Umbilical cord (tissue), 2 donors: ENCODE results near the gene CRTAP. TPM values are rescaled to one million over a fixed set of nuclear protein-coding genes. Genes with fewer than 3 reads are reported as not detected.
"Not testable (repeated sequence)": the region's sequence is repeated elsewhere in the genome, so short reads cannot be mapped to it uniquely, and the experiment has no call there.

Source experiments
- DNase-seq: peaks from one replicate; pipeline ENCODE4 v3.0.0-alpha.2; 2015; ENCODE audit warnings: low spot score
- total RNA-seq: library from RNA; depleted of rRNA; stranded (reverse); fragments of >200 nt; gene quantifications from one replicate; pipeline ENCODE4 v1.2.3, GENCODE V29; 2014; ENCODE audit warnings: low replicate concordance; ENCODE audit not compliant: insufficient read depth

Gene CRTAP
- total RNA-seq, 1 donor from 2014 or later: 221 TPM

DNA sequence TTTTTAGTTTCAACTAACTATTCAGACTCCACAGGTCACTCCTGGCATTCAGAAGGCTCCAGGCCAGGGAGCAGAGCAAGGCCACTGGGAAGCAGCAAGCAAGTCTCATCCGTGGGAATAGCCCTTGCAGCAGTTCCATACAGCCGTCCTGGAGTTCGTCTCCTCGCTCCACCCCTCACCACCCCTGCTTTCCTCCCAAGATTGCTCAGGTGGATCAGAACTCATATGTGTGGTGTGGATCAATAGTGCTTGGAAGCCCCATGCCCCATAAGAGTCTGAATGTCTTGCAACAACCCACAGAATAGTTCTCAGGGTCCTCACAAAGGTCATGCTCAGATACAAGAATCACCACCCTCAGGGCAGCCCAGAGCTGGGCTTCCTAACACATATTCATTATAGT, 60.3 kb downstream of the CRTAP start:
- no peak for DNase-seq

DNA sequence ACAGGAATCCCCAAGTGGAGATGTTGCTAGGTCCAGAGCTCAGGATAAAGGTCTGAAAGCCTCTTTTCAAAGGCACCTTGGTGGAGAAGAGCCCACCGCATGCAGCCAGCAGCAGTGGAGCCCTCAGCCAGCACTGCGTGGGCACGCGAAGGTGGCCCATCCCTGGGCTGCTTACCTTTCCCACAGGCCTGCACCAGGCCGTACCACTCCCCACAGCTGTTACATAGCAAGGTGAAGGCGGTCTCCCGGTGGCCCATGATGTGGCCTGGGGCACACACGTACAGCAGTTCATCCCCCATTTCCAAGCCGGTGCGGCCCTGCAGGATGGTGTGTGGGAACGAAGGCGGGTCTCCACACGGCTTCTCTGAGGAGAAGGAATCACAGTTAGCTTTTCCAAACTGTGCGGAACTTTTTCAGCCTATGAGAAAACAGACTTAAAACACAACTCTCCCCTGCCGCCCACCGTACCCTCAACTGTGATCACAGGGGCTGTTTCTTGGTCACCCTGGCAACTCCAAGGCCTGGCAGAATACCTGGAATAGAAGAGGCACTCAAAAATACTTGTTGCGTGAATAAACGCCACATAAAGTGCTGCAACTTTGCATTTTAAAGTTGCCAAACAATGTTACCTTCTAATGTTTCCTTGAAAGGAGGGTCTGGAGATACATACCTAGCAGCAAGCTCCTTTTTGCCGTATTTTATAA, 61.0 kb downstream of the CRTAP start:
- DNase-seq: no peak

DNA sequence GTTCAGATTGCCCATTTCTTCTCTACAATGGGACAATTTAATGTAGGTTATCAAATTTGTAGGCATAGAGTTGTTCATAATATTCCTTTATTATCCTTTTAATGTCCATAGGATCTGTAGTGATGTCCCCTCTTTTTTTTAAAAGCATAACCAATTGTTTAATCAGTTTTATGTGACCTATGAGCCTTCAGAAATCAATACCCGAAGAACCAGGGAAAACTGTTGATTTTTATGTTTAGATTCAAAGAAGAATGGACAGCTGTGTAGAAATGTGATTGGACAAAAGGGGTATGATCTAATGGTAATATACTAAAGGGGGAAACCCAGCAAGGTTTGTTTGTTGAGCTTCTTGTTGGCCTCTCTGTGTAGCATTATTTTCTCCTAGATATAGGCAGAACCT, 65.3 kb downstream of the CRTAP start:
- no peak for DNase-seq

DNA sequence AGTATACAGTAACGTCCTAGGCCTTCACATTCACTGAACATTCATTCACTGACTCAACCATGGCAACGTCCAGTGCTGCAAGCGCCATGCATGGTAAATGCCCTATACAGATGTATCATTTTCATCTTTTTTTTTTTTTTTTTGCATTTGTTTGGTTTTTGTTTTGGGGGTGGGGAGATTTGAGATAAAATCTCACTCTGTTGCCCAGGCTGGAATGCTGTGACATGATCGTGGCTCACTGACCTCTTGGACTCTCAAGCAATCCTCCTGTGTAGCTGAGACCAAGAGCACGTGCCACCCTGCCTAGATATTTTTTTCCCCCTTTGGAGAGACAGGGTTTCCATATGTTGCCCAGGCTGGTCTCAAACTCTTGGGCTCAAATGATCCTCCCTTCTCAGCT, 67.4 kb downstream of the CRTAP start:
- no peak for DNase-seq

DNA sequence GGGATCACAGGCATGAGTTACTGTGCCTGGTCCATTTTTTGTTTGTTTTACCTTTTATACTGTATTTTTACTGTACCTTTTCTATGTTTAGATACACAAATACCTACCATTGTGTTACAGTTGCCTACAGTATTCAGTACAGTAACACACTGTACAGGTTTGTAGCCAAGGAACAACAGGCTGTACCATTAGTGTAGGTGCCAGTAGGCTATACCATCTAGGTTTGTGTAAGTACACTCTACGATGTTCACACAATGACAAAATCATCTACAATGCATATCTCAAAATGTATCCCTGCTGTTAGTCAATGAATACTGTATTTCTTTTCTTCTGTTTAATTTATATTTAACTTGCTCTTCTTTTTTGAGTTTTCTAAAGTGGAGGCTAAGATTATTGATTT, 67.8 kb downstream of the CRTAP start:
- not testable (repeated sequence) for DNase-seq

DNA sequence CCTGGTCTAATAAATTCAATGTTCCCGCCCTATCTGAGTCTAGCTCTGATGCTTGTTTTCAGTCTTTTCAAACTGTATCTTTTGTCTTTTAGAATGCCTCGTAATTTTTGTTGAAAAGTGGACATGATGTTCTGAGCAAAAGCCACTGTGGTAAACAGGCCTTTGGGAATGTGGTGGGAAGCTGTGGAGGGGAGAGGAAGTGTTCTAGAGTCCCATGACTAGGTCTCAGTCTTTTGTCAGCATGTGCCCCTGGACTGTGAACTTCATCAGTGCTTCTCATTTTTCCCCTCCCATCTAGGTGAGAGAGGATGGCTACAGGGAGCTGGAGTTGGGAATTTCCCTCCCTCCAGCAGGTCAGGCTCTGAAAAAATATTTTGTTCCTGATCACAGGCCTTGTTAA, 71.0 kb downstream of the CRTAP start:
- DNase-seq: no peak

DNA sequence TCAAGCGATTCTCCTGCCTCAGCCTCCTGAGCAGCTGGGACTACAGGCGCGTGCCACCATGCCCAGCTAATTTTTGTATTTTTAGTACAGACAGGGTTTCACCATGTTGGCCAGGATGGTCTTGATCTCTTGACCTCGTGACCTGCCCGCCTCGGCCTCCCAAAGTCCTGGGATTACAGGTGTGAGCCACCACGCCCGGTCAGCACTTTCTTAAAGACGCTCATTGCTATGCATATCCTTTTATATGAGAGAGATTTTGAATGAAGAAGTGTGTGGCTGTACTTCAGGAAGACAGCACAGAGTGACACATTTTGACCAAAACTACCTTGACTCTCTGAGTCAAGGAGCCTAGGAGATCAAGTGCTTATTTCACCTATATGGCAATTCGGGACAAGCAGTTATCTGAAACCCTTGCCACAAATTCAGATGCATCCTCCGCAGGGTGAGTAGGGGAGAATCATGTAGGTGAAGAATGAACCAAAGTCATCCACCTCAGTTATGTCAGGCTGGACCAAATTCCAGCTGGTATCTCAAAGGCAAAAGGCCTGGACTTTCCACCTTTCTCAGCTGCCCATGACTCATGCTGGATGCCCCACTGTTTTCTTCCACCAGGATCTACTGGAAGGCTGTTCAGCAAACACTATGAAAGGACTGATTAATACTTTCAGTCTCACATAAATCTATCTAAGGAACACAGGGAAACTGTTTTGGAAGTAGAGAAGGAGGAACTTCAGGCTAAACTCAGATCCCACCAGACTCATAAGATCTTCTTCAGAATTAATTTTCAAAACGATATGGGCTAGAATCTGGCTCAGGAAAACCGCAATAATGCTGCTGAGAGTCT, 72.9 kb downstream of the CRTAP start:
- DNase-seq: no peak

DNA sequence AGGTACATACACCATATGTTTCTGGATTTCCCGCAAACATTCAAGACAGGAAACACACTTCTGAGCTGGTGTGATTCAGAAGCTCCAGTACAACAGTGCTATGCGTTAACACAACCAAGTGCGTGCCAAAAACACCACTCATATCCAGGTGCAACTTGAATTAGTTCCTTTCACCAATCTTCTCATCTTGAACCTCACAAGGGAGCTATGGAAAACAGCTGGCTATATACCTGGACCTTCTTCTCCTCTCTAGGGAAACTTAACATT, 73.5 kb downstream of the CRTAP start:
- DNase-seq: no peak

DNA sequence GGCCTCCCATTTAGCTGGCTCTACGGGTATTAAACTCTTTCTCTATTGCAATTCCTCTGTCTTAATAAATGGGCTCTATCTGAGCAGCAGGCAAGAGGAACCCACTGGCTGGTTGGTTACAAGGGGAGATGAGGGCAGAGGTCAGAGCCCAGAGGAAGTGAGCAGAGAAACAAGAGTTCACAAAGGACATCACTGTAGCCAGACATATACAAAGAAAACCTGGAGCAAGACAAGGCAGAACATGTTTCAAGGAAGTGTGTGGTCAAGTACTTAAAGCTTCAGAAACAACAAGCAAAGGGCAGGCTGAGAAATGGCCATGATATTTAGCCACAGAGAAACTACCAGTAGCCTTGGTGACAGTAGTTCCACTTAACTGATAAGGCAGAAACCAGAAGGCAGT, 80.5 kb downstream of the CRTAP start:
- DNase-seq: no peak

DNA sequence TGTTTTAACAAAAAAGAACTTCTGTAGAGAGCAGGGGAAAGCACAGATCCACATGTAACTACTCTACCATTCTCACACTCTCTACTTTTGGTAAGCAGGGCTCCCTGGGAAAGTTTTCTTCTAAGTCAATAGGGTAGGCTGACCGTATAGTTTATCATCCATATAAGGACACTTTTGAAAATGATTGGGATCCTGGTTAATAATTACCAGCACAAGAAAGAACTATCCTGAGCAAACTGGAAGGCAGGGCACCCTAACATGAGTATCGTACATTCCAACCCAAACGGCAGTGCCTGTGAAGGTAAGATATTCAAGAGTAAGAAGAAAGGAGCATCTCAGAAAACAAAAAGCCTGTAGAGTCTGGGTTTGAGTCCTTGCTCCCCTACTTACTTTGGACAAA, 82.7 kb downstream of the CRTAP start:
- no peak for DNase-seq

Other genes starting within 250 kb of the CRTAP start
- 2.9 TPM for gene CCR4, start 162.4 kb upstream of the CRTAP start, total RNA-seq
- 81.4 TPM for gene GLB1, start 16.9 kb upstream of the CRTAP start, total RNA-seq
- 2.4 TPM for gene TMPPE, start 16.9 kb upstream of the CRTAP start, total RNA-seq
- gene SUSD5, start 104.8 kb downstream of the CRTAP start, total RNA-seq: 6.0 TPM
- 13.5 TPM for gene FBXL2, start 163.4 kb downstream of the CRTAP start, total RNA-seq